Stomach (tissue), 9 donors: ENCODE data around the gene URAD. TPM values are rescaled to one million over a fixed set of nuclear protein-coding genes. Genes with fewer than 3 reads are reported as not detected.

Source experiments
- DNase-seq, 2 donors: peaks; one replicate each; pipeline versions ENCODE4 v3.0.0 to v3.0.0-alpha.2; 2013 to 2019
- H3K27ac ChIP-seq, 5 donors: fragments of 200-600 bp in 4 of 5; sonication (generic) in 4 of 5; one replicate each; pipeline ENCODE4 v1.5.1; 2013 to 2019; ENCODE audit warnings: mild to moderate bottlenecking in 1 of 5, moderate library complexity in 1 of 5
- H3K27me3 ChIP-seq, 3 donors: fragments of 200-600 bp; sonication (generic); one replicate each; pipeline ENCODE4 v1.5.1; 2017 to 2019; ENCODE audit warnings: mixed run types in 1 of 3
- H3K36me3 ChIP-seq, 4 donors: fragments of 200-600 bp; sonication (generic); 1 replicate in 3 of 4; 2 replicates in 1 of 4; pipeline ENCODE4 v1.5.1; 2016 to 2019
- H3K4me1 ChIP-seq, 4 donors: fragments of 200-600 bp; sonication (generic); one replicate each; pipeline ENCODE4 v1.5.1; 2016 to 2019
- H3K4me3 ChIP-seq, 4 donors: fragments of 200-600 bp; sonication (generic) in 3 of 4; one replicate each; pipeline ENCODE4 v1.5.1; 2016 to 2019; ENCODE audit warnings: mild to moderate bottlenecking in 1 of 4
- H3K9me3 ChIP-seq, 4 donors: fragments of 200-600 bp; sonication (generic); one replicate each; pipeline ENCODE4 v1.5.1; 2016 to 2019
- EP300 ChIP-seq: sonication (generic); formaldehyde crosslinking; IDR thresholded peaks from one replicate; pipeline ENCODE4 v1.6.1; 2017; ENCODE audit warnings: antibody characterized with exemption
- POLR2A ChIP-seq, 4 donors: fragments of 450-650 bp; IDR thresholded peaks; one replicate each; pipeline ENCODE4 v1.6.1; 2016; ENCODE audit warnings: antibody characterized with exemption in 4 of 4, control low read depth in 2 of 4, mild to moderate bottlenecking in 1 of 4, moderate library complexity in 1 of 4
- POLR2AphosphoS5 ChIP-seq, 3 donors: sonication (generic); formaldehyde crosslinking; IDR thresholded peaks; one replicate each; pipeline ENCODE4 v1.6.1; 2016; ENCODE audit warnings: antibody characterized with exemption in 3 of 3
- WGBS, 5 donors: extraction: QIAGEN DNeasy Blood & Tissue Kit in 3 of 5; methylation state at CpG; one replicate each; pipeline versions ENCODE4 v1.1.5 to v1.1.7; 2013 to 2018; 5-methylcytosine and 5-hydroxymethylcytosine counted together
- intact Hi-C: fragments of 100-400 bp; cut with DNase I; formaldehyde crosslinking; loops from one replicate; pipeline ENCODE4 v1.15.1; 2023; ENCODE audit warnings: low total_unique reads
- polyA plus RNA-seq, 3 donors: library from polyadenylated mRNA; stranded (reverse); fragments of 200-250 nt; gene quantifications; one replicate each; pipeline ENCODE4 v1.2.3, GENCODE V29; 2013
- total RNA-seq, 5 donors: library from RNA; depleted of rRNA; stranded (reverse); fragments of >200 nt; gene quantifications; one replicate each; pipeline versions ENCODE4 v1.1.0 to v1.2.3, GENCODE V29; 2014 to 2016
- TF ChIP-seq, protein P1 (sequence below), 7 experiments: fragments of 450-650 bp in 4 of 7; fragments of 200-600 bp in 3 of 7; sonication (generic) in 3 of 7; IDR thresholded peaks; one replicate each; pipeline ENCODE4 v1.5.1; 2016 to 2019; ENCODE audit warnings: antibody characterized with exemption in 7 of 7, control low read depth in 2 of 7, mild to moderate bottlenecking in 1 of 7
- donor health status: healthy with polysubstance abuse.
- donor health status: Bipolar disorder and iron deficiency.
- donor health status: healthy.

The URAD gene
- total and polyA plus RNA-seq, 8 donors: 0.13 to 165 (median 1.1) TPM; not detected in 5

DNA sequence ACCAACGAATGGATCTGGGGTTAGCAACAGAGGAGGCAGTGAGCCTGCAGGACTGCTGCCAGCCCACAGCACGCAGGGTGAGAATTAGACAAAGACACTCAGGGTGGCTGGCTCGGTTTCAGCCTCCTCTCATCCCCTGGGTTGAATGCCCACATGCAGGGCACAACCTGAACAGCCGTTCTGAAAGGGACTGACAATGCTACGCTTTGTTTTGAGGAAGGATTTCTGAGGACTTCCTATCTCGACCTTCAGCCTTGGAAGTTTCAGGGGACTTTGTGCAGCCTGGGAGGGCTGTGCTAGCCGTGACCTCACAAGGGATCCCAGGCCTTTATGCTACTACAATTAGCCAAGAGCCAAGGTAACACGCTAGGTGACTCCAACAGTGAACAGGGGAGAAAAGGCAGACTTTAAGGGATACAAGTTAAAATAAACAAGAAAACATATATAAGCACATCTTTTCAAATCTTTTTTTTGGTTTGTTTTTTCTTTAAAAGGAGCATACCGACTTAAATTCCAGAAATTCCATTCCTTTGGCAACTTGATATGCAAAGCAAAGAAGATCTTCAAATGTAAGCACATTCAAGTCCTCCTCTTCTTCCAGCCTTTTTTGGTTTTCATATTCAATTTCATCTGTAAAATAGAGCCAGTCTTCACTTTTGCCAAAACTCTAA is 34.5 kb upstream of the URAD start:
- Histone ChIP-seq H3K27me3 (peaks cover 0 to 7% (median 0%) of the 10 kb centered on the region in 3 donors), H3K4me1 (no peaks in the 10 kb centered on the region), H3K9me3 (no peaks in the 10 kb centered on the region), H3K4me3 (no peak overlapping the region), H3K27ac (no peak overlapping the region), H3K36me3 (no peaks in the 10 kb centered on the region)
- DNase-seq: no peak
- intact Hi-C loops: no loop called here
- TF ChIP-seq EP300 (no peak), POLR2AphosphoS5 (IDR thresholded peaks at IDR 0.05) (no peak), POLR2A (IDR thresholded peaks at IDR 0.05) (no peak)
- TF ChIP-seq, protein P1, sequence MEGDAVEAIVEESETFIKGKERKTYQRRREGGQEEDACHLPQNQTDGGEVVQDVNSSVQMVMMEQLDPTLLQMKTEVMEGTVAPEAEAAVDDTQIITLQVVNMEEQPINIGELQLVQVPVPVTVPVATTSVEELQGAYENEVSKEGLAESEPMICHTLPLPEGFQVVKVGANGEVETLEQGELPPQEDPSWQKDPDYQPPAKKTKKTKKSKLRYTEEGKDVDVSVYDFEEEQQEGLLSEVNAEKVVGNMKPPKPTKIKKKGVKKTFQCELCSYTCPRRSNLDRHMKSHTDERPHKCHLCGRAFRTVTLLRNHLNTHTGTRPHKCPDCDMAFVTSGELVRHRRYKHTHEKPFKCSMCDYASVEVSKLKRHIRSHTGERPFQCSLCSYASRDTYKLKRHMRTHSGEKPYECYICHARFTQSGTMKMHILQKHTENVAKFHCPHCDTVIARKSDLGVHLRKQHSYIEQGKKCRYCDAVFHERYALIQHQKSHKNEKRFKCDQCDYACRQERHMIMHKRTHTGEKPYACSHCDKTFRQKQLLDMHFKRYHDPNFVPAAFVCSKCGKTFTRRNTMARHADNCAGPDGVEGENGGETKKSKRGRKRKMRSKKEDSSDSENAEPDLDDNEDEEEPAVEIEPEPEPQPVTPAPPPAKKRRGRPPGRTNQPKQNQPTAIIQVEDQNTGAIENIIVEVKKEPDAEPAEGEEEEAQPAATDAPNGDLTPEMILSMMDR (IDR thresholded peaks at IDR 0.05): no peak
- 43 to 64% (median 55%) methylated on average over 9 of the region's 9 CpGs for WGBS, 5 donors

DNA sequence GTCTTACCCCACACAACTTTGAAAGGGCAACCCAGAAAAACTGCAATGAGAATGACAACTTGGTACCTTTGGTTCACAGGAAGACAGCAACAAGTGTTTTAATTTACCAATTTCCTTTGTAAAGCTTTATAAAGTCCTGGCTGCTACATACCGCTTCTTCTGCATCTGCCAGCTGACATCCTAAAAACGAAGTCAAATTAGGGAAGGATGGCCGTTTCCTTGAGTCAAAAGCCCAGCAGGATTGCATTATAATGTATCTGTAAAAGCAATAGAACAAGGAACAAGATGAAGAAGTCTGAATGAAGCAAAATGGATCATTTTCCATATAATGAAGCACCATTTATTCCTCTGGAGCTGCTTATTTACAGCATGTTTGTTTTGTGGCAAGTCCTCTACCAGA is 25.8 kb upstream of the URAD start:
- TF ChIP-seq, protein P1 (IDR thresholded peaks at IDR 0.05): no peak
- TF ChIP-seq EP300 (no peak), POLR2A (IDR thresholded peaks at IDR 0.05) (no peak), POLR2AphosphoS5 (IDR thresholded peaks at IDR 0.05) (no peak)
- Histone ChIP-seq H3K9me3 (no peaks in the 10 kb centered on the region), H3K4me3 (no peak overlapping the region), H3K4me1 (no peaks in the 10 kb centered on the region), H3K27ac (no peak overlapping the region), H3K27me3 (peaks cover 0 to 53% (median 0%) of the 10 kb centered on the region in 3 donors), H3K36me3 (no peaks in the 10 kb centered on the region)
- intact Hi-C loops: no loop called here
- 39 to 60% (median 54%) methylated on average over 3 of the region's 3 CpGs for WGBS, 5 donors
- no peak for DNase-seq

DNA sequence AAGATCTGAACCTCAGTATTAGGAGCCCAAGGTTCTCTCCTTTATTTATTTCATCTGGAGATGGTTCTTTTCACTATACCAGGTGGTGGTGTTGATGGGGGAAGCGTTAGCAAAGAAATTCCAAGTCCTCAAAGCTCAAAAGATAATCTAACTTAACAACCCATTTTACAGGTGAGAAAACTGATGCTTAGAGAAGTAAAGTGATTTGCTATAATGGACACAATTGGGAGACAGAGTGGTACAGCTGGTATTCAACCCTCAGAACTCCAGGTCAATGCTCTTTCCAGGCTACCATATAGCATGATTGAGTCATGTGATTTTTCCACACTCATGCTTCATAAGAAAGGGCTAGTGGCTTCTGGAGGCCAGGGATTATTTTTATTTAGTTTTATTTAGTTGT is 25.0 kb upstream of the URAD start:
- Histone ChIP-seq H3K27ac (no peak overlapping the region), H3K9me3 (no peaks in the 10 kb centered on the region), H3K4me3 (no peak overlapping the region), H3K4me1 (no peaks in the 10 kb centered on the region), H3K36me3 (no peaks in the 10 kb centered on the region), H3K27me3 (peaks cover 0 to 50% (median 0%) of the 10 kb centered on the region in 3 donors)
- 83 to 90% (median 86%) methylated on average over 1 of the region's 1 CpG for WGBS, 5 donors
- DNase-seq: no peak
- intact Hi-C loops: no loop called here
- no peak for TF ChIP-seq EP300
- no peak for TF ChIP-seq POLR2A (IDR thresholded peaks at IDR 0.05)
- TF ChIP-seq POLR2AphosphoS5 (IDR thresholded peaks at IDR 0.05): no peak
- TF ChIP-seq, protein P1 (IDR thresholded peaks at IDR 0.05): no peak

DNA sequence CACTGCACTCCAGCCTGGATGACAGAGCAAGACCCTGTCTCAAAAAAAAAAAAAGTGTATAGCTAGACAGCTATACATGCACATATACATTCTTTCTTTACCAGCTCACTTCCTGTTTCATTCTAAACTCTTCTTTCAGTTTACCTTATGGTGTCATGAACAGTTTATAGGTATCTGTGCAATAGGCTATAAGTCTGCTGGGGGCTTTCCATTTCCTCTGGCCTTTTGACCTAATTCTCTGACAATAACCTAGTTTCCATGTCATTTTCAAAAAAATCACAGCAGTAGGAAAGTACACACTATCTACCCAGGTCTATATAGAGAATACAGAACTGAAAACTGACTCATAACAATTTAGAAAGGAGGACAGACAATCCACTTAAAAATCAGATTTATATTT is 24.4 kb upstream of the URAD start:
- no peak for DNase-seq
- no peak overlapping the region for H3K4me3 ChIP-seq
- H3K4me1 ChIP-seq: no peaks in the 10 kb centered on the region
- no peak for TF ChIP-seq EP300
- TF ChIP-seq, protein P1 (IDR thresholded peaks at IDR 0.05): no peak
- intact Hi-C loops: no loop called here
- peaks cover 0 to 46% (median 0%) of the 10 kb centered on the region in 3 donors for H3K27me3 ChIP-seq
- H3K36me3 ChIP-seq: no peaks in the 10 kb centered on the region
- no peaks in the 10 kb centered on the region for H3K9me3 ChIP-seq
- no peak overlapping the region for H3K27ac ChIP-seq
